ENCODE data around the gene CNNM3. TPM values are rescaled to one million over a fixed set of nuclear protein-coding genes. Genes with fewer than 3 reads are reported as not detected.
A peak's percentile ranks its signal among the peaks of the same experiment; 100 is the strongest.

The CNNM3 gene
- total RNA-seq, 6 experiments from 2014 or later = 11.5 to 37.6 (median 21.6) TPM

DNA sequence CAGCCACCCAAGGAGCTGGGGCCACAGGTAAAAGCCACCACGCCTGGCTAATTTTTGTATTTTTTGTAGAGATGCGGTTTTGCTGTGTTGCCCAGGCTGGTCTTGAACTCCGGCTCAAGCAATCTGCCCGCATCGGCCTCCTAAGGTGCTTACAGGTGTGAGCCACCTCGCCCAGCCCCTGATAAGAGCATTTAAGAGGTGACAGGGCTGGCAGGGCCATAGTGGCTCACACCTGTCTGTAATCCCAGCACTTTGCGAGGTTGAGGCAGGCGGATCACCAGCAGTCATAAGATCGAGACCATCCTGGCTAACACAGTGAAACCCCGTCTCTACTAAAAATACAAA is 9.0 kb upstream of the CNNM3 start:
- WGBS (ENCODE audit: insufficient coverage, low coverage, low lambda C conversion rate, missing lambda C conversion rate) = no CpG with 5 or more reads among the region's 10 CpGs
- DNase-seq (no peak), ATAC-seq (no peak)
- Histone ChIP-seq H3K27ac (no peak overlapping the region), H3K4me1 (no peaks in the 10 kb centered on the region), H3K9me3 (no peaks in the 10 kb centered on the region), H3K4me3 (no peak overlapping the region), H3K36me3 (no peaks in the 10 kb centered on the region), H3K27me3 (no peaks in the 10 kb centered on the region)
- intact Hi-C loops (cut with DNase I) = no loop called here
- no peak for TF ChIP-seq POLR2A (IDR thresholded peaks at IDR 0.05)
- TF ChIP-seq, protein P1, sequence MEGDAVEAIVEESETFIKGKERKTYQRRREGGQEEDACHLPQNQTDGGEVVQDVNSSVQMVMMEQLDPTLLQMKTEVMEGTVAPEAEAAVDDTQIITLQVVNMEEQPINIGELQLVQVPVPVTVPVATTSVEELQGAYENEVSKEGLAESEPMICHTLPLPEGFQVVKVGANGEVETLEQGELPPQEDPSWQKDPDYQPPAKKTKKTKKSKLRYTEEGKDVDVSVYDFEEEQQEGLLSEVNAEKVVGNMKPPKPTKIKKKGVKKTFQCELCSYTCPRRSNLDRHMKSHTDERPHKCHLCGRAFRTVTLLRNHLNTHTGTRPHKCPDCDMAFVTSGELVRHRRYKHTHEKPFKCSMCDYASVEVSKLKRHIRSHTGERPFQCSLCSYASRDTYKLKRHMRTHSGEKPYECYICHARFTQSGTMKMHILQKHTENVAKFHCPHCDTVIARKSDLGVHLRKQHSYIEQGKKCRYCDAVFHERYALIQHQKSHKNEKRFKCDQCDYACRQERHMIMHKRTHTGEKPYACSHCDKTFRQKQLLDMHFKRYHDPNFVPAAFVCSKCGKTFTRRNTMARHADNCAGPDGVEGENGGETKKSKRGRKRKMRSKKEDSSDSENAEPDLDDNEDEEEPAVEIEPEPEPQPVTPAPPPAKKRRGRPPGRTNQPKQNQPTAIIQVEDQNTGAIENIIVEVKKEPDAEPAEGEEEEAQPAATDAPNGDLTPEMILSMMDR (IDR thresholded peaks at IDR 0.05) = no peak

GRCh38 chr2:96808176-96808837 is 7.8 kb upstream of the CNNM3 start:
- Histone ChIP-seq H3K27ac (no peak overlapping the region), H3K27me3 (no peaks in the 10 kb centered on the region), H3K36me3 (no peaks in the 10 kb centered on the region), H3K9me3 (no peaks in the 10 kb centered on the region), H3K4me1 (no peaks in the 10 kb centered on the region), H3K4me3 (no peak overlapping the region)
- ATAC-seq (peak in 2 of 4 donors; percentile 9 to 22), DNase-seq (no peak)
- 74% methylated on average over 5 of the region's 10 CpGs for WGBS (ENCODE audit: insufficient coverage, low coverage, low lambda C conversion rate, missing lambda C conversion rate)
- no peak for TF ChIP-seq POLR2A (IDR thresholded peaks at IDR 0.05)
- TF ChIP-seq, protein P1 (IDR thresholded peaks at IDR 0.05) = no peak
- intact Hi-C loops (cut with DNase I) = no loop called here

DNA sequence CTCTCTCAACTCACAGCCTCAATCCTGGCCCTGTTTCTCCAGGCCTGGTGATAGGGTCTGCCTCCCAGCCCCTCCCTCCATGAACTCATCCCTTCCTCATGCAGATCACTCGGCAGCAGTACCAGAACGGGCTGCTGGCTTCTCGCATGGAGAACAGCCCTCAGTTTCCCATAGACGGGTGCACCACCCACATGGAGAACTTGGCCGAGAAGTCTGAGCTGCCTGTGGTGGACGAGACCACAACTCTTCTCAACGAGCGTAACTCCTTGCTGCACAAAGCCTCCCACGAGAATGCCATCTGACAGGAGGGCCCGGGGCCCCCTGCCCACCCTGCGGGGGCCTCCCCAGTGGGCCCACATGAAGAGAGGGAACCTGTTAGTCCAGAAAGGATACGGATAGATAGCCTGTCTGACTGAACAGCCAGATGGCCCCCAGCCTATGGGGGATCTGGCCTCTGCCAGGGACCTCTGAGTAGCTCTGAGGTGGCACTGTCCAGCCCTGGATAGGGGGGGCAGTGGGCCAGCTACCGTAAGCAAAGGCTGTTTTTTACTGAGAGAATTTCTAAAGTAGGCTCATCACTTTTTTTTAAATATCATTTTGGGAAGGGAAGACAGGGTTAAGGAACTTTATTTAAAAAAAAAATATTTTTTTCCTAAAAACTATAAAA is 6.7 kb upstream of the CNNM3 start:
- no peak for ATAC-seq
- H3K4me3 ChIP-seq = no peak overlapping the region
- H3K36me3 ChIP-seq = no peaks in the 10 kb centered on the region
- WGBS (ENCODE audit: insufficient coverage, low coverage, low lambda C conversion rate, missing lambda C conversion rate) = 84% methylated on average over 2 of the region's 13 CpGs
- TF ChIP-seq, protein P1 (IDR thresholded peaks at IDR 0.05) = no peak
- TF ChIP-seq POLR2A (IDR thresholded peaks at IDR 0.05) = no peak
- H3K9me3 ChIP-seq = no peaks in the 10 kb centered on the region
- no peak for DNase-seq
- H3K27ac ChIP-seq = no peak overlapping the region
- H3K27me3 ChIP-seq = no peaks in the 10 kb centered on the region
- H3K4me1 ChIP-seq = no peaks in the 10 kb centered on the region
- intact Hi-C loops (cut with DNase I) = no loop called here

GRCh38 chr2:96809951-96810782 is 5.9 kb upstream of the CNNM3 start:
- Histone ChIP-seq H3K27me3 (no peaks in the 10 kb centered on the region), H3K36me3 (no peaks in the 10 kb centered on the region), H3K9me3 (no peaks in the 10 kb centered on the region), H3K4me1 (peaks cover 0 to 3% (median 0%) of the 10 kb centered on the region in 4 donors), H3K27ac (no peak overlapping the region), H3K4me3 (no peak overlapping the region)
- DNase-seq = no peak
- 77% methylated on average over 6 of the region's 12 CpGs for WGBS (ENCODE audit: insufficient coverage, low coverage, low lambda C conversion rate, missing lambda C conversion rate)
- intact Hi-C loops (cut with DNase I) = loop anchor here in 1 of 2 donors (10.0 kb wide), 1 partner anchor 55 kb away; no protein-coding TSS in a partner anchor
- TF ChIP-seq, protein P1 (IDR thresholded peaks at IDR 0.05) = no peak
- no peak for TF ChIP-seq POLR2A (IDR thresholded peaks at IDR 0.05)
- ATAC-seq = no peak
